ENCODE measurements around the gene MED9. TPM values are rescaled to one million over a fixed set of nuclear protein-coding genes. Genes with fewer than 3 reads are reported as not detected.

MED9 gene
- total and polyA plus RNA-seq, 9 of the 15 experiments (the other 6 are each of a cell fraction or from before 2014, with no cell fraction given): 2.2 to 15.8 (median 12.7) TPM

- TF ChIP-seq CTCFL (IDR thresholded peaks at IDR 0.05; ENCODE audit: borderline replicate concordance, insufficient read depth, low read depth, low read length, poor library complexity, severe bottlenecking): peak; percentile 81
- peak; percentile 66 for TF ChIP-seq ZFX (CRISPR knock-in tag; IDR thresholded peaks at IDR 0.05)
- peak in 1 of 2 experiments; percentile 50 for TF ChIP-seq E2F6 (IDR thresholded peaks at IDR 0.05; ENCODE audit: borderline replicate concordance in 1 of 2, extremely low read depth in 1 of 2, insufficient read depth in 1 of 2, insufficient read length in 1 of 2, low read depth in 1 of 2, low read length in 1 of 2, poor library complexity in 1 of 2, severe bottlenecking in 1 of 2)
- no peak for TF ChIP-seq MYC (IDR thresholded peaks at IDR 0.05; ENCODE audit: low read depth, low read length)
- TF ChIP-seq MYC (CRISPR knock-in tag; IDR thresholded peaks at IDR 0.05; ENCODE audit: borderline replicate concordance, low read depth): no peak
- no peak for TF ChIP-seq ZBTB12 (CRISPR knock-in tag; IDR thresholded peaks at IDR 0.05)
- TF ChIP-seq C11orf30 (IDR thresholded peaks at IDR 0.05; ENCODE audit: low read depth): no peak
- TF ChIP-seq TCF7L2 (IDR thresholded peaks at IDR 0.05; ENCODE audit: low read depth, low read length): no peak
- no peak for TF ChIP-seq ARID2 (IDR thresholded peaks at IDR 0.05)
- peak; percentile 48; the same call in 1 of the 2 replicates for TF ChIP-seq MTA3 (IDR thresholded peaks at IDR 0.05; ENCODE audit: borderline replicate concordance)
- peak; percentile 67 for TF ChIP-seq POLR2G (IDR thresholded peaks at IDR 0.05; ENCODE audit: low read depth, low read length)
- peak; percentile 17; the same call in 1 of the 2 replicates for TF ChIP-seq MBD2 (IDR thresholded peaks at IDR 0.05; ENCODE audit: borderline replicate concordance, low read depth)
- TF ChIP-seq HEY1 (CRISPR knock-in tag; IDR thresholded peaks at IDR 0.05; ENCODE audit: borderline replicate concordance): no peak
- TF ChIP-seq E2F1 (CRISPR knock-in tag; IDR thresholded peaks at IDR 0.05): no peak
- TF ChIP-seq ZNF639 (CRISPR knock-in tag; conservative IDR thresholded peaks at IDR 0.05 in 1 of 2, IDR thresholded peaks at IDR 0.05 in 1 of 2): peak in 1 of 2 experiments; percentile 54; a peak in 1 of 4 replicates
- TF ChIP-seq ZNF175 (CRISPR knock-in tag; IDR thresholded peaks at IDR 0.05; ENCODE audit: low read depth): no peak
- TF ChIP-seq TEAD4 (IDR thresholded peaks at IDR 0.05; ENCODE audit: low read length): no peak
- TF ChIP-seq TEAD4 (CRISPR knock-in tag; IDR thresholded peaks at IDR 0.05; ENCODE audit: borderline replicate concordance): peak; percentile 32; the same call in 1 of the 2 replicates
- TF ChIP-seq CREM (IDR thresholded peaks at IDR 0.05; ENCODE audit: low read depth): peak; percentile 64
These were observed 19.6 kb downstream of the MED9 start, which contains the start of gene RASD1 (continued) for GRCh38 chr17:17496189-17497064.

Data from K562 (cell line).